Measurements from ENCODE around the gene C19orf44. TPM values are rescaled to one million over a fixed set of nuclear protein-coding genes. Genes with fewer than 3 reads are reported as not detected.

The C19orf44 gene
- total and polyA plus RNA-seq, 12 donors = 1.6 to 4.1 (median 3.1) TPM

DNA sequence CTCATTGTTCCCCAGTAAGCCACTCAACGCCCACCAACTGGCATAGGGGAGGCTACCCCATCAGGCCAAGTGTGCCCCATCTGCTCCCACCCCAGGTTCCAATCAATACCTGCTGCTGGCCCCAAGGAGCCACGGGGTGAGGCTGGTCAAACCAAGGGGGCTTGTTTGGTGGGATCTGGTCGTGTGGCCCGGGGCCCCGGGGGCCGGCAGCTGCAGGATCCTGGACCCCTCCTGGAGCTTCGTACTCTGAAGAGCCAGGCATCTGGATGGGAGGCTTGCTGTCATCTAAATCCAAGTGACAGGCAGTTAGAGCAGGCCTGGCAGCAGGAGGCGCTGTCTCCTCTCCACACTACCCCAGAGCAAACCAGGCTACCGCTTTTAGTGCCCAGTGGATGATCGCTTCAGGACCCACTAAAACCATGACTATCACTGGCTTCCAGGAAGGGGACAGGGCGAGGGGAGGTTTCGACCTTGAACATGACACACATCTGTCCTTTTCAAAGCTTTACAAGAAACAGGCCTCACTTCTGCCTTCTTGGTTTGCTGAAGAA lies 31.9 kb downstream of the C19orf44 start:
- ATAC-seq (no peak), DNase-seq (no peak)
- no peaks in the 10 kb centered on the region for H3K9me3 ChIP-seq
- H3K4me1 ChIP-seq = no peaks in the 10 kb centered on the region
- peak in 3 of 9 donors; percentile 20 to 41 (median 25) for TF ChIP-seq CTCF (IDR thresholded peaks at IDR 0.05)
- no peaks in the 10 kb centered on the region for H3K27me3 ChIP-seq
- no peak overlapping the region for H3K27ac ChIP-seq
- WGBS, 2 donors = 88 to 92% methylated on average over 12 of the region's 12 CpGs
- peaks cover 5 to 100% (median 98%) of the 10 kb centered on the region in 9 donors for H3K36me3 ChIP-seq
- intact Hi-C loops (cut with DNase I) = no loop called here
- no peak overlapping the region for H3K4me3 ChIP-seq

DNA sequence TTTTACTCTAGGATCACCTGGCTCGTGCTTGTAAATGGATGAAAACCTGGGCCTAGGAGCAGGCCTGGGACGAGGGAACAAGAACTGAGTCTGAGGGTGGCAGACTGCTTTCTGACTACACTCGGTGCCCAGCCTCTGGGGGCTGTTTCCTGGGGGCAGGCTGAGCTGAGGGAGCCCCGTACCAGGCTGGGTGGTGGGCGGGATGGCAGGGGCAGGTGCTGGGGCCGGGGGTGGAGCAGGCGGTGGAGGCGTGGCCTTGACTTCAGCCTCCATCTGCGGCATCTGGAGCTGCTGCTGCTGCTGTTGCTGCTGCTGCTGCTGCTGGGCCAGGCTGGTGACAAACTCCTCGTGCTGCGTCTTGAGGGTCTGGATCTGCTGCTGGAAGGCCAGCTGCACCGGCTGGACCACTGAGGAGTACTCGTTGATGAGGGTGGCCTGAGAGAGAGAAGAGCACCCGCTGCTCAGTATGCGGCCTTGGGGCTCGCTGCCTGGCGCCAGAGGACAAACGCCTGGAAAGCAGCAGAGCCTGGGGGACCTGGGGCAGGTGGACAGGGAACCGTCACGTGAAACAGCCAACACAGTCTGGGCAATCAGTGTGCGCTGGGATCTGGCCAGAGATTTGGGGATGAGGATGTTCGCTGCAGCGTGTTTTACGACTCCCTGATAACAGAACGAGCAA lies 33.4 kb downstream of the C19orf44 start:
- 88 to 93% methylated on average over 24 to 25 of the region's 25 CpGs for WGBS, 2 donors
- TF ChIP-seq CTCF (IDR thresholded peaks at IDR 0.05) = no peak
- no peaks in the 10 kb centered on the region for H3K27me3 ChIP-seq
- ATAC-seq (no peak), DNase-seq (no peak)
- H3K9me3 ChIP-seq = no peaks in the 10 kb centered on the region
- H3K36me3 ChIP-seq = peaks cover 5 to 100% (median 98%) of the 10 kb centered on the region in 9 donors
- H3K4me3 ChIP-seq = no peak overlapping the region
- H3K4me1 ChIP-seq = no peaks in the 10 kb centered on the region
- intact Hi-C loops (cut with DNase I) = no loop called here
- no peak overlapping the region for H3K27ac ChIP-seq

DNA sequence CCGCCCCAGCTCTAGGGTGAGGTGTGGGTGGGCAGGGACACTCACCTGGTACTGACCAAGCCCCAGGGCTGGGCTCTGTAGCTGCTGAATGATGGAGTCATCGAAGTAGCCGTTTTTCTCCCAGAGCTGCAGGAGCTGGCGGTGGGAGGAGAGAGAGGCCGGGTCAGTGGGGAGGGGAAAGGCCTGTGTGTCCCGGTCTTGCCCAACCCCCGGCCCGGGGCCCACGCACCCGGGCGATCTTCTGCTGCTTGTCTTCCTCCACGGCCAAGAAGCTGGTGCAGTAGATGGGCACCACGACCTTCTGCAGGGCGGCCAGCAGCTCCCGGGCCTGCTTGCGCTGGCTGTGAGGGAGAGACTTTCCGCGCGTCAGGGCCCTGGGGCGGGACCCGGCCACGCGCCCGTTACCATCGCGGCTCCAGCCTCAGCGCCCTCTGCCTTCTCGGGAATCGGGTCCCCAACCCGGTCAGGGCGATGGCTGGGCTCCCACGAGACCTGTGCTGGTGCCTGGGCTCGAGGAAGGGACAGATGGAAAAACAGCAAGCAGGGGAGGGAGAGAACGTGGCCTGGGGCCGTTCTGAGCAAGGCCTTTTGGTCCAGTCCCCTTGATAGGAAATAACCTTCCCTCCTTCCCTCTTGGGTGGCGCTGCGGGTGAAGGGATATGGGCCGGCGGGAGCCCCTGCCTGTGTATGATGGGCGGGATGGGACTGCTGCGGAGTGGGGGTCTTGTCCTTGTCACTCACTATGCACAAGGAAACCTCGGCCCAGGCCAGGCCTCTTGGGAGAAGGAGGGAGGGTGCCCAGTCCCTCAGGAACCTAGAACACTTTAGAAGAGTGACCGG lies 34.6 kb downstream of the C19orf44 start:
- no peak for TF ChIP-seq CTCF (IDR thresholded peaks at IDR 0.05)
- no peaks in the 10 kb centered on the region for H3K4me1 ChIP-seq
- intact Hi-C loops (cut with DNase I) = no loop called here
- DNase-seq = no peak
- no peak overlapping the region for H3K27ac ChIP-seq
- H3K4me3 ChIP-seq = no peak overlapping the region
- no peaks in the 10 kb centered on the region for H3K9me3 ChIP-seq
- WGBS, 2 donors = 92 to 94% methylated on average over 42 to 43 of the region's 43 CpGs
- H3K36me3 ChIP-seq = peaks cover 5 to 100% (median 93%) of the 10 kb centered on the region in 9 donors
- no peaks in the 10 kb centered on the region for H3K27me3 ChIP-seq
- ATAC-seq = peak in 1 of 8 donors; percentile 10

GRCh38 chr19:16531380-16531669 lies 35.1 kb downstream of the C19orf44 start:
- no peaks in the 10 kb centered on the region for H3K4me1 ChIP-seq
- H3K27me3 ChIP-seq = no peaks in the 10 kb centered on the region
- DNase-seq (no peak), ATAC-seq (no peak)
- no peak for TF ChIP-seq CTCF (IDR thresholded peaks at IDR 0.05)
- intact Hi-C loops (cut with DNase I) = no loop called here
- peaks cover 5 to 100% (median 88%) of the 10 kb centered on the region in 9 donors for H3K36me3 ChIP-seq
- no peak overlapping the region for H3K27ac ChIP-seq
- 96 to 99% methylated on average over 11 to 12 of the region's 12 CpGs for WGBS, 2 donors
- H3K4me3 ChIP-seq = no peak overlapping the region
- H3K9me3 ChIP-seq = no peaks in the 10 kb centered on the region

Data from heart right ventricle (tissue), 16 donors.